GM23338 (cell line): Measurements from ENCODE around the gene MRPS34.

Experiments used
- CTCF ChIP-seq, 2 experiments: fragments of 200-600 bp in 1 of 2; sonication (generic) in 1 of 2; conservative IDR thresholded peaks; 2 replicates each; pipeline versions ENCODE4 v1.5.1 to v1.6.1; 2016 to 2017; ENCODE audit warnings: antibody characterized with exemption in 2 of 2, low read depth in 2 of 2, mild to moderate bottlenecking in 2 of 2, moderate library complexity in 1 of 2
- EZH2 ChIP-seq: fragments of 200-600 bp; sonication (generic); IDR thresholded peaks from one replicate; pipeline ENCODE4 v1.8.0; 2017; ENCODE audit warnings: antibody characterized with exemption, mild to moderate bottlenecking, low read depth; ENCODE audit not compliant: unreplicated experiment
- POLR2AphosphoS5 ChIP-seq: IDR thresholded peaks from 2 replicates; pipeline ENCODE4 v1.6.1; 2016; ENCODE audit warnings: antibody characterized with exemption, low read depth
- REST ChIP-seq: IDR thresholded peaks from one replicate; pipeline ENCODE4 v1.6.1; 2018; ENCODE audit warnings: antibody characterized with exemption; ENCODE audit not compliant: unreplicated experiment
- STAT1 ChIP-seq: IDR thresholded peaks from one replicate; pipeline ENCODE4 v1.6.1; 2016; ENCODE audit warnings: antibody characterized with exemption; ENCODE audit not compliant: unreplicated experiment
- ZNF114 ChIP-seq: fragments of 250-450 bp; sonication (Bioruptor Pico); IDR thresholded peaks from 2 replicates; pipeline ENCODE4 v1.5.0; 2020; ENCODE audit warnings: mild to moderate bottlenecking, moderate library complexity
- ZNF331 ChIP-seq: fragments of 250-450 bp; sonication (Bioruptor Pico); IDR thresholded peaks from 2 replicates; pipeline ENCODE4 v1.5.0; 2020; ENCODE audit warnings: low read depth, mild to moderate bottlenecking, moderate library complexity

DNA sequence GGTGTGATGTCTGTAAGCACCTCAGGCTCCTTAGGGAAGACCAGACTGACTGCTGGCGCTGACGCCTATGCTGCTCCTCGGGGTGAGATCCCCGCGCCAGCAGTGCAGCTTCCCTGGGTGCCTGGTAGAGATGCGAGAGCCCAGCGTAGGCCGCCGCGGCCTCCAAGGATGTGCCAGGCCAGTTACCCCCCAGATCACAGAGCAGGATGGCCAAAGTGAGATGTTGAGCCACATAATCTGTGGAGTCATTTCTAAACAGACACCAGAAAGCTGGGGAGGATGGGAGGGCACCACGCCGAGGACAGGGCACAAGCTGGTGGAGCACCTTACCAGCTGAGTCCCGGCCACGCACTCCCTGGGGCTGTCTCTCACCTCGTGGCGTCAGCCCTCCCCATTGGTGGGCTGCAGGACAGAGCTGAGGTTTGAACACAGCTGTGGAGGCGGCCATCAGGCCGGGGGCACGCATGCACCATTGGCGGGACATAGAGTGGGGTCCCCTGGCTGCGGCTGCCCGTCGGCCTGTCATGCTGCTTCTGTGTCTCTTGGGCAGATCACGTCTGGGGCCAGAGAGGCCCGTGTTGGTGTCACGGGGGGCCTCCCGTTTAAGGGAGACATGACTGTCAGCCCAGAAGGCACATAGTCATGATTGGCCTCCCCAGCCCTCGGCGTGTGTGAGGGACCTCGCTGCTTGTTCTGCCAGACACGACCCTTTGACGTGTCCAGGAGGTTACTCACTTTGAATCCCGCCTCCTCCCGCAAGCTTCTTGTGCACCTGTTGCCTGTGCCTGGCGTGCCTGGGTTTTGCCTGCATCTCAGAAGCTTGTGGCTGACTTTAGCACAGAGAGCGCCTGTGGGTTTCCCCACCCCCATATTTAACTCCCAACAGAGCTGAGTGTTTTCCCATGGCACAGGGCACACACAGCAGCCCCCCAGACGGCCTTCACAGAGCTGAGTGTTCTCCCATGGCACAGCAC lies 45.0 kb downstream of the MRPS34 start:
- no peak for TF ChIP-seq STAT1
- no peak for TF ChIP-seq CTCF (conservative IDR thresholded peaks at IDR 0.05; ENCODE audit: low read depth in 2 of 2)
- TF ChIP-seq EZH2, result no peak
- no peak for TF ChIP-seq REST
- TF ChIP-seq ZNF114, result no peak
- TF ChIP-seq POLR2AphosphoS5, result no peak
- TF ChIP-seq ZNF331, result no peak
